GM12891 (cell line): ENCODE results near the gene UNC5A.

Experiments used
- PAX5 ChIP-seq: IDR thresholded peaks from 2 replicates; pipeline ENCODE4 v1.6.1; 2011; ENCODE audit warnings: low read length, moderate library complexity, mild to moderate bottlenecking; ENCODE audit not compliant: insufficient read depth, severe bottlenecking
- POLR2A ChIP-seq: IDR thresholded peaks from 2 replicates; pipeline ENCODE4 v1.6.1; 2011; ENCODE audit warnings: low read depth, low read length, control low read depth
- POLR2AphosphoS5 ChIP-seq: IDR thresholded peaks from 2 replicates; pipeline ENCODE4 v1.6.1; 2011; ENCODE audit warnings: low read depth, low read length, control low read depth
- POU2F2 ChIP-seq: IDR thresholded peaks from 2 replicates; pipeline ENCODE4 v1.6.1; 2011; ENCODE audit warnings: low read depth, mild to moderate bottlenecking, control low read depth, low read length, moderate library complexity
- SPI1 ChIP-seq: IDR thresholded peaks from 2 replicates; pipeline ENCODE4 v1.6.1; 2011; ENCODE audit warnings: low read depth, low read length, control low read depth
- TAF1 ChIP-seq: IDR thresholded peaks from 2 replicates; pipeline ENCODE4 v1.6.1; 2011; ENCODE audit warnings: low read depth, low read length, control low read depth

GRCh38 chr5:176830422-176830994 is 20.1 kb downstream of the UNC5A start:
- TF ChIP-seq TAF1 = no peak
- TF ChIP-seq POLR2AphosphoS5 = no peak
- no peak for TF ChIP-seq POLR2A
- no peak for TF ChIP-seq SPI1
- no peak for TF ChIP-seq PAX5
- TF ChIP-seq POU2F2 = no peak
